Endometrial microvascular endothelial cells (primary cell): ENCODE measurements around the gene SRSF3. TPM values are rescaled to one million over a fixed set of nuclear protein-coding genes. Genes with fewer than 3 reads are reported as not detected.
"Not testable (repeated sequence)": the region's sequence is repeated elsewhere in the genome, so short reads cannot be mapped to it uniquely, and the experiment has no call there.

Source experiments
- in situ Hi-C: cut with HindIII; loops from 2 replicates; pipeline ENCODE4 v1.10.0; 2017; ENCODE audit warnings: low sequenced_read_pairs, low pct_unique_long_range_greater_than_20kb; ENCODE audit errors: inconsistent ontology term
- total RNA-seq: library from RNA; depleted of rRNA; stranded (reverse); fragments of >200 nt; gene quantifications from one replicate; pipeline ENCODE4 v1.2.3, GENCODE V29; 2015; ENCODE audit errors: inconsistent ontology term

Gene SRSF3
- total RNA-seq, 1 donor from 2014 or later: 147 TPM

GRCh38 chr6:36572353-36573311 lies 21.5 kb upstream of the SRSF3 start:
- in situ Hi-C loops: not testable (repeated sequence)

- in situ Hi-C loops: no loop called here
Measured at GRCh38 chr6:36574679-36575078, 19.5 kb upstream of the SRSF3 start.

- in situ Hi-C loops: no loop called here
Measured at GRCh38 chr6:36576578-36576977, 17.6 kb upstream of the SRSF3 start.

GRCh38 chr6:36577301-36577700 lies 16.9 kb upstream of the SRSF3 start:
- in situ Hi-C loops: no loop called here

GRCh38 chr6:36578030-36578429 lies 16.1 kb upstream of the SRSF3 start:
- in situ Hi-C loops: no loop called here

- in situ Hi-C loops: no loop called here
Measured at GRCh38 chr6:36578431-36578830, 15.7 kb upstream of the SRSF3 start.

GRCh38 chr6:36580184-36580526 lies 14.0 kb upstream of the SRSF3 start:
- in situ Hi-C loops: no loop called here

- in situ Hi-C loops: no loop called here
Measured at GRCh38 chr6:36581716-36582115, 12.4 kb upstream of the SRSF3 start.

- in situ Hi-C loops: no loop called here
Measured at GRCh38 chr6:36586606-36587005, 7.6 kb upstream of the SRSF3 start.

- in situ Hi-C loops: not testable (repeated sequence)
Measured at GRCh38 chr6:36589025-36589400, 5.1 kb upstream of the SRSF3 start.

- in situ Hi-C loops: loop anchor here (10.0 kb wide), 1 partner anchor 45 kb away; the partner anchor contains the start of gene STK38
Measured at GRCh38 chr6:36590237-36590636, 3.9 kb upstream of the SRSF3 start.

- in situ Hi-C loops: loop anchor here (10.0 kb wide), 1 partner anchor 47 kb away; the partner anchor contains the start of gene STK38
Measured at GRCh38 chr6:36592221-36592655, 1.9 kb upstream of the SRSF3 start.

- in situ Hi-C loops: loop anchor here (10.0 kb wide), 1 partner anchor 49 kb away; the partner anchor contains the start of gene STK38
Measured at GRCh38 chr6:36593569-36594028, 563 bp upstream of the SRSF3 start.

GRCh38 chr6:36594816-36595643 lies 868 bp downstream of the SRSF3 start:
- in situ Hi-C loops: loop anchor here (10.0 kb wide), 1 partner anchor 50 kb away; the partner anchor contains the start of gene STK38

GRCh38 chr6:36596356-36596755 lies 2.2 kb downstream of the SRSF3 start:
- in situ Hi-C loops: loop anchor here (10.0 kb wide), 1 partner anchor 52 kb away; the partner anchor contains the start of gene STK38

GRCh38 chr6:36597775-36598174 lies 3.6 kb downstream of the SRSF3 start:
- in situ Hi-C loops: loop anchor here (10.0 kb wide), 1 partner anchor 53 kb away; the partner anchor contains the start of gene STK38

GRCh38 chr6:36598326-36598725 lies 4.2 kb downstream of the SRSF3 start:
- in situ Hi-C loops: loop anchor here (10.0 kb wide), 1 partner anchor 54 kb away; the partner anchor contains the start of gene STK38

- in situ Hi-C loops: loop anchor here (10.0 kb wide), 1 partner anchor 54 kb away; the partner anchor contains the start of gene STK38
Measured at GRCh38 chr6:36598739-36599318, 4.7 kb downstream of the SRSF3 start.

- in situ Hi-C loops: loop anchor here (10.0 to 25.0 kb wide), 2 partner anchors 55 to 163 kb away; partner anchors contain the start of gene STK38
Measured at GRCh38 chr6:36599791-36600209, 5.6 kb downstream of the SRSF3 start.
